K562 (cell line): Measurements from ENCODE around the gene OCEL1. TPM values are rescaled to one million over a fixed set of nuclear protein-coding genes. Genes with fewer than 3 reads are reported as not detected.

Experiments used
- ATAC-seq: fragments of 200-7000 bp; cut with Tn5 transposase; 3 replicates; pipeline ENCODE4 v1.9.1; 2020; ENCODE audit warnings: moderate library complexity
- BruUV-seq: library from RNA; stranded (reverse); fragments of 400-500 nt; replicated peaks from 2 replicates; lab custom pipeline; 2021; lab: Mats Ljungman, UMichigan
- CTCF ChIA-PET: fragments of 300-600 bp; formaldehyde crosslinking; extraction: SDS; loops from one replicate; lab custom pipeline; 2021; ENCODE audit warnings: low intra/inter-chr PET ratio; lab: Yijun Ruan, JAX
- POLR2A ChIA-PET: fragments of 300-600, 350-650 bp; sonication (Branson Sonifier 250); formaldehyde crosslinking; extraction: SDS; loops from one replicate; lab custom pipeline; 2021; ENCODE audit warnings: antibody characterized with exemption, inconsistent platforms; lab: Yijun Ruan, JAX
- DNase-seq, 4 experiments: peaks; one replicate each; pipeline versions ENCODE4 v3.0.0 to v3.0.0-alpha.2; 2011 to 2018; ENCODE audit warnings: low spot score in 3 of 4, mixed read lengths in 3 of 4; ENCODE audit errors: extremely low read depth in 1 of 4
- FAIRE-seq: peaks from 2 replicates; lab custom pipeline; 2011; peaks lifted over from hg19 to GRCh38; lab: Jason Lieb, UNC
- H2AFZ ChIP-seq: 2 replicates; pipeline ENCODE4 v1.6.0; 2011; ENCODE audit warnings: low read depth, low read length, control low read depth, inconsistent platforms
- H3K27ac ChIP-seq: fragments of 200-600 bp; 3 replicates; pipeline ENCODE4 v1.8.0; 2011; ENCODE audit warnings: low read depth, mild to moderate bottlenecking, control low read depth, inconsistent platforms, low read length, moderate library complexity, mixed read lengths; ENCODE audit errors: extremely low read depth
- H3K27me3 ChIP-seq, 2 experiments: fragments of 300-600 bp in 1 of 2; 2 replicates in 1 of 2; 3 replicates in 1 of 2; pipeline versions ENCODE4 v1.6.0 to v1.8.0; 2011; ENCODE audit warnings: inconsistent platforms in 2 of 2, low read length in 2 of 2, mild to moderate bottlenecking in 1 of 2, mixed read lengths in 1 of 2, moderate library complexity in 1 of 2; ENCODE audit not compliant: control insufficient read depth in 2 of 2, insufficient read depth in 2 of 2
- H3K36me3 ChIP-seq: fragments of 300-600 bp; 3 replicates; pipeline ENCODE4 v1.8.0; 2011; ENCODE audit warnings: mild to moderate bottlenecking, low read length, inconsistent platforms; ENCODE audit not compliant: control insufficient read depth, insufficient read depth
- H3K4me1 ChIP-seq, 2 experiments: fragments of 200-600 bp in 1 of 2; replicated peaks in 1 of 2; 2 replicates in 1 of 2; 3 replicates in 1 of 2; pipeline versions ENCODE4 v1.5.1 to v1.8.0; 2011; ENCODE audit warnings: inconsistent platforms in 2 of 2, low read length in 2 of 2, mild to moderate bottlenecking in 1 of 2, mixed read lengths in 1 of 2, moderate library complexity in 1 of 2; ENCODE audit not compliant: control insufficient read depth in 2 of 2, insufficient read depth in 2 of 2
- H3K4me2 ChIP-seq: 2 replicates; pipeline ENCODE4 v1.6.1; 2011; ENCODE audit warnings: low read length, control low read depth, inconsistent platforms, mixed read lengths; ENCODE audit not compliant: insufficient read depth
- H3K4me3 ChIP-seq: fragments of 200-600 bp; sonication (generic), shearing (Covaris generic); 2 replicates; pipeline ENCODE4 v1.5.1; 2016; ENCODE audit warnings: control low read depth, inconsistent platforms
- H3K79me2 ChIP-seq: fragments of 200-600 bp; 3 replicates; pipeline ENCODE4 v1.8.0; 2011; ENCODE audit warnings: low read length, inconsistent platforms; ENCODE audit not compliant: control insufficient read depth, insufficient read depth
- H3K9ac ChIP-seq, 2 experiments: 2 replicates each; pipeline versions ENCODE4 v1.6.0 to v1.6.1; 2011; ENCODE audit warnings: low read depth in 2 of 2, low read length in 2 of 2, control low read depth in 1 of 2, inconsistent platforms in 1 of 2, mild to moderate bottlenecking in 1 of 2, mixed read lengths in 1 of 2; ENCODE audit not compliant: insufficient read depth in 1 of 2
- H3K9me1 ChIP-seq: one replicate; pipeline ENCODE4 v1.6.0; 2011; ENCODE audit warnings: inconsistent platforms, mild to moderate bottlenecking, low read length, moderate library complexity; ENCODE audit not compliant: control insufficient read depth, insufficient read depth
- H3K9me3 ChIP-seq: replicated peaks from 2 replicates; pipeline ENCODE4 v1.5.1; 2011; ENCODE audit warnings: low read depth, low read length, inconsistent platforms; ENCODE audit not compliant: control insufficient read depth, insufficient read depth
- H4K20me1 ChIP-seq: replicated peaks from 2 replicates; pipeline ENCODE4 v1.6.1; 2011; ENCODE audit warnings: low read length, inconsistent platforms, mixed read lengths; ENCODE audit not compliant: control insufficient read depth, insufficient read depth
- BCL6 ChIP-seq: fragments of 250-450 bp; sonication (Bioruptor Pico); IDR thresholded peaks from 2 replicates; pipeline ENCODE4 v1.4.0; 2020
- FOS ChIP-seq: IDR thresholded peaks from 3 replicates; pipeline ENCODE4 v1.6.1; 2011; ENCODE audit not compliant: insufficient read length; ENCODE audit errors: extremely low read depth
- IRF9 ChIP-seq: fragments of 450-650 bp; IDR thresholded peaks from 2 replicates; pipeline ENCODE4 v1.6.1; 2016; ENCODE audit warnings: missing biosample characterization, missing genetic modification characterization
- LARP7 ChIP-seq: fragments of 450-650 bp; IDR thresholded peaks from 2 replicates; pipeline ENCODE4 v1.6.1; 2016
- MEIS2 ChIP-seq: fragments of 450-650 bp; IDR thresholded peaks from 2 replicates; pipeline ENCODE4 v1.6.1; 2014; ENCODE audit warnings: mild to moderate bottlenecking; ENCODE audit not compliant: partially characterized antibody
- PPARD ChIP-seq: fragments of 250-450 bp; sonication (Bioruptor Pico); IDR thresholded peaks from 2 replicates; pipeline ENCODE4 v1.8.0; 2022; ENCODE audit warnings: inconsistent platforms, mild to moderate bottlenecking, moderate library complexity
- SREBF2 ChIP-seq: sonication (generic); formaldehyde crosslinking; IDR thresholded peaks from 2 replicates; pipeline ENCODE4 v1.4.0; 2020; ENCODE audit warnings: mild to moderate bottlenecking, missing genetic modification reagents
- YY1 ChIP-seq, 3 experiments: IDR thresholded peaks; 2 replicates each; pipeline ENCODE4 v1.6.1; 2011; ENCODE audit warnings: low read length in 2 of 3, mild to moderate bottlenecking in 2 of 3, moderate library complexity in 2 of 3, borderline replicate concordance in 1 of 3, control low read depth in 1 of 3, low read depth in 1 of 3; ENCODE audit not compliant: insufficient read depth in 3 of 3, insufficient replicate concordance in 2 of 3, control insufficient read depth in 1 of 3, insufficient read length in 1 of 3; ENCODE audit errors: extremely low read depth in 1 of 3
- ZNF277 ChIP-seq: fragments of 250-450 bp; sonication (Bioruptor Pico); IDR thresholded peaks from 2 replicates; pipeline ENCODE4 v1.8.0; 2022; ENCODE audit warnings: inconsistent platforms, mild to moderate bottlenecking, moderate library complexity, borderline replicate concordance
- ZNF511 ChIP-seq: sonication (generic); formaldehyde crosslinking; IDR thresholded peaks from 2 replicates; pipeline ENCODE4 v1.8.0; 2022; ENCODE audit warnings: mild to moderate bottlenecking, missing genetic modification reagents
- ZNF644 ChIP-seq: fragments of 200-800 bp; sonication (Bioruptor generic); IDR thresholded peaks from 2 replicates; pipeline ENCODE4 v1.6.1; 2016; ENCODE audit warnings: low read depth, missing genetic modification characterization, missing compliant biosample characterization
- WGBS: fragments of 100-300 bp; shearing (Covaris generic); methylation state at CpG from one replicate; pipeline ENCODE4 v1.1.6; 2016; ENCODE audit warnings: low coverage, mixed read lengths; ENCODE audit not compliant: insufficient coverage; ENCODE audit errors: missing lambda C conversion rate; 5-methylcytosine and 5-hydroxymethylcytosine counted together
- in situ Hi-C: fragments of 300-500 bp; cut with MboI; formaldehyde crosslinking; loops from 4 replicates; pipeline ENCODE4 v1.15.0; 2018; ENCODE audit warnings: inconsistent platforms, mixed read lengths
- intact Hi-C: fragments of 100-400 bp; cut with micrococcal nuclease; formaldehyde crosslinking; loops from 2 replicates; pipeline ENCODE4 v1.14.2; 2022
- polyA plus RNA-seq, 8 experiments: library from polyadenylated mRNA; depleted of rRNA in 4 of 8; stranded (reverse) in 5 of 8; unstranded in 3 of 8; fragments of >200 nt; fragmentation: Nextera tagmentation in 2 of 8; fragmentation: Illumina TruSeq in 1 of 8; extraction: Ambion mirVana in 2 of 8; extraction: Trizol in 1 of 8; gene quantifications; 2 replicates each; pipeline versions ENCODE4 v1.2.1 to v1.2.3, GENCODE V29; 2011 to 2014; ENCODE audit warnings: inconsistent platforms in 1 of 8, missing spikeins in 1 of 8
- total RNA-seq, 7 experiments: library from RNA; depleted of rRNA in 6 of 7; stranded (reverse); fragments of >200 nt in 6 of 7; fragmentation: Illumina TruSeq in 2 of 7; extraction: Trizol in 2 of 7; gene quantifications; 2 replicates each; pipeline versions ENCODE4 v1.2.1 to v1.2.3, GENCODE V29; 2011 to 2021; ENCODE audit warnings: low replicate concordance in 1 of 7

The OCEL1 gene
- total and polyA plus RNA-seq, 9 of the 15 experiments (the other 6 are each of a cell fraction or from before 2014, with no cell fraction given) = 8.0 to 38.0 (median 12.4) TPM

GRCh38 chr19:17219286-17219685, 6.7 kb upstream of the OCEL1 start:
- peak in 1 of 3 experiments; percentile 13 for TF ChIP-seq YY1 (IDR thresholded peaks at IDR 0.05; ENCODE audit: borderline replicate concordance in 1 of 3, control insufficient read depth in 1 of 3, extremely low read depth in 1 of 3, insufficient read depth in 3 of 3, insufficient read length in 1 of 3, insufficient replicate concordance in 2 of 3, low read depth in 1 of 3, low read length in 2 of 3)
- no peak for TF ChIP-seq LARP7
- ChIA-PET CTCF (no interaction called here), POLR2A (interaction anchor here (0.8 kb wide), 1 partner anchor 8 kb away, joined by 3 read pairs; no protein-coding TSS in a partner anchor)
- Histone ChIP-seq H3K4me1 (peaks cover 13 to 31% of the 10 kb centered on the region in 2 experiments), H3K4me2 (no peak overlapping the region), H3K9me1 (peaks cover 3% of the 10 kb centered on the region), H3K27ac (peak overlapping the region; percentile 84; the same call in 2 of the 3 replicates), H3K9ac (no peak overlapping the region), H4K20me1 (no peaks in the 10 kb centered on the region), H3K36me3 (peaks cover 24% of the 10 kb centered on the region; the same call in 2 of the 3 replicates), H3K27me3 (no peaks in the 10 kb centered on the region), H3K79me2 (peaks cover 9% of the 10 kb centered on the region), H2AFZ (no peak overlapping the region), H3K4me3 (no peak overlapping the region), H3K9me3 (no peaks in the 10 kb centered on the region)
- DNase-seq (no peak), ATAC-seq (no peak), FAIRE-seq (no peak)
- in situ Hi-C loops = no loop called here
- intact Hi-C loops = no loop called here
- TSS peak; percentile 13 for BruUV-seq
- WGBS = 87% methylated on average over 8 of the region's 8 CpGs

GRCh38 chr19:17220207-17220758, 5.7 kb upstream of the OCEL1 start:
- H3K27ac ChIP-seq = peak overlapping the region; percentile 84
- CTCF ChIA-PET = no interaction called here
- H3K9ac ChIP-seq = peak overlapping the region; percentile 71 to 92
- H2AFZ ChIP-seq = peak overlapping the region; percentile 87
- H3K9me3 ChIP-seq = no peaks in the 10 kb centered on the region
- peaks cover 3% of the 10 kb centered on the region for H3K9me1 ChIP-seq
- in situ Hi-C loops (no loop called here), intact Hi-C loops (no loop called here)
- no peaks in the 10 kb centered on the region for H4K20me1 ChIP-seq
- peaks cover 9% of the 10 kb centered on the region for H3K79me2 ChIP-seq
- ATAC-seq = peak; percentile 80
- WGBS = 24% methylated on average over 13 of the region's 14 CpGs
- peaks cover 24% of the 10 kb centered on the region; the same call in 2 of the 3 replicates for H3K36me3 ChIP-seq
- DNase-seq = peak; percentile 59 to 85 (median 66)
- H3K27me3 ChIP-seq = no peaks in the 10 kb centered on the region
- BruUV-seq = no TSS peak
- peak; percentile 82 for FAIRE-seq
- POLR2A ChIA-PET = interaction anchor here (0.6 to 11.9 kb wide), 7 partner anchors 9 to 1834 kb away, joined by 3 to 129 read pairs (median 3); partner anchors contain the start of gene GTPBP3
- H3K4me3 ChIP-seq = no peak overlapping the region
- H3K4me1 ChIP-seq = peaks cover 13 to 29% of the 10 kb centered on the region in 2 experiments
- H3K4me2 ChIP-seq = peak overlapping the region; percentile 63
- TF ChIP-seq ZNF277 (CRISPR knock-in tag) (no peak), ZNF511 (0 out of 2 replicates have a peak, but pooled peaks have one; percentile 33), FOS (peak; percentile 27), ZNF644 (tag) (no peak), SREBF2 (CRISPR knock-in tag) (no peak), BCL6 (CRISPR knock-in tag) (no peak), PPARD (CRISPR knock-in tag) (no peak), IRF9 (peak; percentile 50; the same call in 1 of the 2 replicates), MEIS2 (no peak)
